Thyroid gland (tissue), 4 donors: Measurements from ENCODE around the gene CDX1.

Source experiments
- POLR2A ChIP-seq, 2 donors: fragments of 450-650 bp; IDR thresholded peaks; one replicate each; pipeline ENCODE4 v1.6.1; 2017; ENCODE audit warnings: antibody characterized with exemption in 2 of 2, mild to moderate bottlenecking in 2 of 2, moderate library complexity in 1 of 2
- TF ChIP-seq, protein P1 (sequence below), 6 experiments: fragments of 200-600 bp in 3 of 6; fragments of 450-650 bp in 3 of 6; sonication (generic) in 3 of 6; IDR thresholded peaks; one replicate each; pipeline ENCODE4 v1.5.1; 2016 to 2019; ENCODE audit warnings: antibody characterized with exemption in 6 of 6, mild to moderate bottlenecking in 2 of 6, inconsistent platforms in 1 of 6, moderate library complexity in 1 of 6

DNA sequence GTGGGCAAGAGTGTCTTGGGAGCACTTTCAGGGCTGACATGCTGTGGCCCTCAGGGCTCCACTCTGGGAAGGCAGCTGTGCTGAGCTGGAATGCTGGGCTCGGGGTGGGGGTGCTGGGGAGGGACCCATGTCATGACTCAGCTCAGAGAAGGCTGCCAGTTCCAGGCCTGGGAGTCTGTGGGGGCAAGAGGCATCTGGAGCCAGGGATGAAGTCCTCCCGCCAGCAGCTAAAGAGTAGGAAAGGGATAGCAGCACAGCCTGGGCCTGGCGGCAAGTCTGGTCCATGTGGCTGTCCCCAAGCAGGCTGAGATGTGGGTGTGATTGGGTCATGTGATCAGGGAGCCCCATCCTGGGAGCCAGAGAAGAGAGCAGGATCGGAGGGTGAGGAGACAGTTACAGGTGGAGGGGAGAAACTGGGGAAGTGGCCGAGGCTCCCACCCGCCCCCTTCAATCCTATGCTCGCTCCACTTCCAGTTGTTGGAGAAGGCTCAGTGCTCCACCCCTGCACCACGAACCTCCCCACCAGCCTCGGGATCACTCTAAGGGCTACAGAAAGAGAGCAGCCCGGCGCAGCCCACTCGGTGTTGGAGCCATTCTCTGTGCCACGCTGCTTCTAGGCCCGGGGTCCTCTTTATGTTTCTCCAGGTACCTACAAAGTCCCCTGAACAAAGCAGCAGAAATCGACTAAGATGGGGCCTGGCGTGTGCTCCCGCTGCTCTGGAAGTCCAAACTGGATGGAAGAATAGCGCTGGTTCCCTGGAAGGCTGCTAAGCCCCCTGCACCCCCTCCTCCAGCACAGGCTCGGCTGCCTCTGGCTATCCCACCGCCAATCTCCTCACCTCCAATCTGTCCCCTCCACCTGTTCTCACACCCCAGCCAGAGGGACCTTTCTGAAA is 23.0 kb upstream of the CDX1 start:
- TF ChIP-seq, protein P1, sequence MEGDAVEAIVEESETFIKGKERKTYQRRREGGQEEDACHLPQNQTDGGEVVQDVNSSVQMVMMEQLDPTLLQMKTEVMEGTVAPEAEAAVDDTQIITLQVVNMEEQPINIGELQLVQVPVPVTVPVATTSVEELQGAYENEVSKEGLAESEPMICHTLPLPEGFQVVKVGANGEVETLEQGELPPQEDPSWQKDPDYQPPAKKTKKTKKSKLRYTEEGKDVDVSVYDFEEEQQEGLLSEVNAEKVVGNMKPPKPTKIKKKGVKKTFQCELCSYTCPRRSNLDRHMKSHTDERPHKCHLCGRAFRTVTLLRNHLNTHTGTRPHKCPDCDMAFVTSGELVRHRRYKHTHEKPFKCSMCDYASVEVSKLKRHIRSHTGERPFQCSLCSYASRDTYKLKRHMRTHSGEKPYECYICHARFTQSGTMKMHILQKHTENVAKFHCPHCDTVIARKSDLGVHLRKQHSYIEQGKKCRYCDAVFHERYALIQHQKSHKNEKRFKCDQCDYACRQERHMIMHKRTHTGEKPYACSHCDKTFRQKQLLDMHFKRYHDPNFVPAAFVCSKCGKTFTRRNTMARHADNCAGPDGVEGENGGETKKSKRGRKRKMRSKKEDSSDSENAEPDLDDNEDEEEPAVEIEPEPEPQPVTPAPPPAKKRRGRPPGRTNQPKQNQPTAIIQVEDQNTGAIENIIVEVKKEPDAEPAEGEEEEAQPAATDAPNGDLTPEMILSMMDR (IDR thresholded peaks at IDR 0.05), result no peak
- TF ChIP-seq POLR2A (IDR thresholded peaks at IDR 0.05), result no peak
